ENCODE measurements around the gene OSBPL10. TPM values are rescaled to one million over a fixed set of nuclear protein-coding genes. Genes with fewer than 3 reads are reported as not detected.

OSBPL10 gene
- total RNA-seq, 2 experiments from 2014 or later: 6.1 to 6.4 TPM

DNA sequence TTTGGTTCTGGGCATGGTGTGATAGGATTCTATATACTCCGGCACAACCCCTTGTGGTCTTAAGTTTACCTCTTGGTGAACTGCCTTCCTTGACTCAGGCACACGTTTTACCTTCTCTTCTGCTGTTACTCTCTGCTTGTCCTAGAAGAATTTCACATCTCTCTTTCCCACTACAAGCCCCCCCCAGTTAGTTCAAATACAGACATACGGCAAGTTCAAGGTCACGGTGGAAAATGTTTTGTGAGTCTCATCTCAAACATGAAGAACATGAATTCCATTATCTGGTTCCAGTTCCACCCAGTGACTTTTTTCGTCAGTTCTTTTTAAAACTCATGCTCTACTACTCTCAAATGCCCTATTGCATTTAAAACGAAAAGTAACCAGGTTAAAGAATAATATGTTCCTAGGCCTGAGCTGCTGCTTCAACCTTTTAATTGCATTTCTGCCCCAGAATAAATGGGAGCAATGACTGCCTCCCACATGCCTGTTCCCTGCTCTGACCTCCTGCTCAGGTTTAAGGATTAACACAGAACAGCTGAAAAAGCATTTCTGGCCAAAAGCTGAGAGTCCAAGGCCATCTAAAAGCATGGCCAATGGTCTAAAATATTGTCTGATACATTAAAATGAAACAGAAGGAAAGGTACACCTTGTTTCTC lies 132.8 kb downstream of the OSBPL10 start:
- intact Hi-C loops (cut with micrococcal nuclease): no loop called here
- DNase-seq: no peak
- H3K36me3 Mint-ChIP-seq (ENCODE audit: low read depth): no peaks in the 10 kb centered on the region
- CTCF ChIA-PET: no interaction called here
- H3K9me3 Mint-ChIP-seq: no peaks in the 10 kb centered on the region
- H3K27me3 Mint-ChIP-seq (ENCODE audit: low read depth): peaks cover 8% of the 10 kb centered on the region
- no peak overlapping the region for H3K4me3 Mint-ChIP-seq
- H3K27ac Mint-ChIP-seq: no peak overlapping the region
- H3K4me1 Mint-ChIP-seq (ENCODE audit: low read depth): no peaks in the 10 kb centered on the region

DNA sequence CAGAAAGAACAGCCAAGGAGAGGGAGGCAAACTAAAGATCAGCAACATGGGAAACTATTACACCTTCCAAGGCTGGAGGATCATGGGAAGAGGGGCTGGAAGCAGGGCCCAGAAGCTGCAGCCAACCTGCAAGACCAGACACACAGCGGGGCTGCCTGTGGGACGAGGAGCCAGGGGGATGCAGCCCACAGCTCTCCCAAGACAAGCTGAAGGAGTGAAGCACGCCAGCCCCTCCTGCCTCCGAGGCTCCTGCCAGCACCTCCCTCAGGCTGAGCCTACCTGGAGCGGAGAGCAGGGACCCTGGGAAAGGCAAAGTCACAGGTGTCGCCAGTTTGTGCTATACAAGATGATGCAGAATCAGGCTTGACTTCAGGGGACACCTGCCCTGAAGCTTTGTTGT lies 133.3 kb downstream of the OSBPL10 start:
- Mint-ChIP-seq H3K27me3 (ENCODE audit: low read depth) (peaks cover 8% of the 10 kb centered on the region), H3K9me3 (no peaks in the 10 kb centered on the region), H3K36me3 (ENCODE audit: low read depth) (no peaks in the 10 kb centered on the region), H3K4me3 (no peak overlapping the region), H3K27ac (no peak overlapping the region), H3K4me1 (ENCODE audit: low read depth) (no peaks in the 10 kb centered on the region)
- intact Hi-C loops (cut with micrococcal nuclease): no loop called here
- CTCF ChIA-PET: interaction anchor here (0.7 kb wide), 1 partner anchor 788 kb away, joined by 4 read pairs; no protein-coding TSS in a partner anchor
- DNase-seq: no peak

DNA sequence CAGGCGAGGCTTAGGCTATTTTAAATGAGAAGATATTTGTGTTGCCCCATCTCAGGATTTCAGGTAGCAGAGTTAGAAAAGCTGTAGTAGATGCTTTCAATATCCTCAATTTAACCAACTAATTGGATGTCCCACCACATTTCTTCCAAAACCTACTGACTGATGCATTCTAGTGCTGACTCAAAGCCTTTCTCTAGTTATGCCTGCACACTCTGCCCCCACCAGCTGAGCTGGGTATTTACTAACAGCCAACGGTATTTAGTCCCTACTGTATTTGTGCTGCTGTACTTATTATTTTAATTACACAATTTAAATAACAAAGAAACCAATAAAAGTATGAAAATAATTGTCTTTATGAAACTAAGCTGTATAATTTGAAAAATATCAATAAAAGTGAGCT lies 139.5 kb downstream of the OSBPL10 start:
- no peak for DNase-seq
- H3K4me1 Mint-ChIP-seq (ENCODE audit: low read depth): no peaks in the 10 kb centered on the region
- H3K27ac Mint-ChIP-seq: no peak overlapping the region
- no peak overlapping the region for H3K4me3 Mint-ChIP-seq
- no peaks in the 10 kb centered on the region for H3K36me3 Mint-ChIP-seq (ENCODE audit: low read depth)
- H3K27me3 Mint-ChIP-seq (ENCODE audit: low read depth): peaks cover 2% of the 10 kb centered on the region
- no peaks in the 10 kb centered on the region for H3K9me3 Mint-ChIP-seq
- CTCF ChIA-PET: interaction anchor here (1.0 to 1.1 kb wide), 2 partner anchors 15 to 37 kb away, joined by 3 read pairs; no protein-coding TSS in a partner anchor
- intact Hi-C loops (cut with micrococcal nuclease): no loop called here

DNA sequence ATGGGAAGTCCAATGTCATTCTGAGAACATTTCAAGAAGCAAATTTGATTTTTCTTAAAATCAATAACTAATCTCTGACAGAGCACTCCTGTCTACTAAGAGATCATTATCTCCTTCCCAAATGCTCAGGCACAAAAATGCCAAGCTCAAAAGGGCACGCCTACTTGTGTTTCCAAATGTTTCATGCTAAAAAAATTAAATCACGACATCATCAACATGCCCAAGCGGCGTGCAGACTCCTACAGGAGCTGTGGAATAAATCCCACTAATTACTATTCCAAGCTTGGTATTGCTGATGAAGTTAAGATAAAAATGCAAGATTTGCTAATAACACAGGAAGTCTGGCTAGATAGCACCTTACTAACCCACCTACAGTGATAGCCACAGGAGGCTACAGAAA lies 140.8 kb downstream of the OSBPL10 start:
- DNase-seq: no peak
- H3K27me3 Mint-ChIP-seq (ENCODE audit: low read depth): no peaks in the 10 kb centered on the region
- intact Hi-C loops (cut with micrococcal nuclease): no loop called here
- no peaks in the 10 kb centered on the region for H3K4me1 Mint-ChIP-seq (ENCODE audit: low read depth)
- H3K27ac Mint-ChIP-seq: no peak overlapping the region
- CTCF ChIA-PET: interaction anchor here (0.8 kb wide), 1 partner anchor 48 kb away, joined by 3 read pairs; no protein-coding TSS in a partner anchor
- H3K36me3 Mint-ChIP-seq (ENCODE audit: low read depth): no peaks in the 10 kb centered on the region
- H3K9me3 Mint-ChIP-seq: no peaks in the 10 kb centered on the region
- H3K4me3 Mint-ChIP-seq: no peak overlapping the region

DNA sequence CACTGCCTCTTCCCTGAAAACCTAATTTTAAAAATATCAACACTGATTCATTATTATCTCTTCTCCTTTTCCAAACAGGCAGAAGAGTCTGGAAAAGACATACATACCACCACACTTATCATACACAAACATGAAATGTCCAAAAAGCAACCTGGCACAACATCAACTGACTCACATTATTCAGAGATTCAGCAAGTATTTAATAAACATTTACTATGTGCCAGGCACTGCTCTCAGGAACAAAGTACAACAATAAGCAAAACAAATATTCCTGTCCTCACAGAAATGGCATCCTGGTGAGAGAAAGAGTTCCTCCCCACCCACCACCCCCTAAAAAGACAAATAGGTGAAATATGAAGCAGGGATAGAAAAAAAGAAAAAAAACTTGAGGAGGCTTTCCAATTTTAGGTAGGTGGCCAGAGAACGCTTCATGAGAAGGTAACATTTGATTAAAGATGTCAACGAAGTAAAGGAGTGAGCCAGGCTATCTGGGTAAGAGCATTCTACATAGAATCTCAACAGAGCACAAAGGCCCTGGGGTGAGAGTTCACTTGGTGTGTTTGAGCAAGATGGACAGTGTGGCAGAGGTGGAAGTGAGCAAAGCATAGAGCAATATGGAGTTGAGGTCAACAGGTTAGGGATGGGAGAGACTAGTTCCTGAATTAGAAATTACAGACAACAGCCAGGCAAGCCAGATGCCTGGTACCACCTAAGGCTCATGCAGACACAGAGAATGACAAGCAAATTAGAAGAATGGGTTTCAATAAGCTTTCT lies 141.7 kb downstream of the OSBPL10 start:
- DNase-seq: no peak
- CTCF ChIA-PET: no interaction called here
- Mint-ChIP-seq H3K4me3 (no peak overlapping the region), H3K4me1 (ENCODE audit: low read depth) (no peaks in the 10 kb centered on the region), H3K36me3 (ENCODE audit: low read depth) (no peaks in the 10 kb centered on the region), H3K27ac (no peak overlapping the region), H3K9me3 (no peaks in the 10 kb centered on the region), H3K27me3 (ENCODE audit: low read depth) (no peaks in the 10 kb centered on the region)
- intact Hi-C loops (cut with micrococcal nuclease): no loop called here

DNA sequence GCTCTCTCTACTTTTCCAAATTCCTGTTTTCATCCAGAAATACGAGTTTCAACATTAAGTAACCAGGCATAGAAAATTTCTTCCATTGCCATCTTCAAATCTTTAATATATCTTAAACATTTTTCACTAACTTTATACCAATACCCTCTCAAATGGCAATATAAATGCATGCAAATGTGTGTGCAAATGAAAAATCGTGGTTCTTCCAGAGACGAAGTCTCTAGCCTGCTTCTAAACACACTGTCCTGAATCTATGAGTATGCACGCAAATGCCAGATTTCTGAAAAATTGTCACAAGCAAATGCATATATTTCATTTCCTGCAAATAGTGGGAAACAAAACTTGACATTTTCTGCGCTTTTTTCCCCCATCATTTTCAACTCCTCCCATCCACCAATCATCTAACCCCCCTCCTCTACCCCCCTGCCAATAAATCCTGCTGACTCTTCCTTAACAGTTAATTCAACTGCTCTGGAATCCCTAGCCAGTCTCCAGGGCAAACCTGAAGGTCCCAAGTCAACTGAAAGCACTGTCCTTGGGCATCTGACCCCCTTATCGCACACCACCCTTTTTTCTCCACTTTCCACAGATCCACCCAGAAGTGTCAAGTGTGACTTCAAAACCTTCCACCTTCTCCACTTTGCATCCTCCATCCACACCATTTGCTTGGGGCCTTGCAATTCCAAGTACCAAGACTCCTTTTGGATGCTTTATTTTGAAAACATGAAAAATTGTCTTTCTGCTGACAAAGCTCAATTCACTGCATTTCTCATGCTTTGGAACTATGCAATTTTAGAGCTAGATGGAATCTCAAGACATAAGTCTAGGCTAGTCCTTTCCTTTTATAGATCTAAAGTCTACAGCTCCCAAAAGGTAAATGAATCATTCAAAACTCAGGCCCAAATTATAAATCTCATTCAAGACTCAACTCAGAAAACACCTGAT lies 144.7 kb downstream of the OSBPL10 start:
- Mint-ChIP-seq H3K4me1 (ENCODE audit: low read depth) (no peaks in the 10 kb centered on the region), H3K36me3 (ENCODE audit: low read depth) (no peaks in the 10 kb centered on the region), H3K27me3 (ENCODE audit: low read depth) (no peaks in the 10 kb centered on the region), H3K4me3 (no peak overlapping the region), H3K27ac (no peak overlapping the region), H3K9me3 (no peaks in the 10 kb centered on the region)
- CTCF ChIA-PET: no interaction called here
- DNase-seq: no peak
- intact Hi-C loops (cut with micrococcal nuclease): no loop called here

DNA sequence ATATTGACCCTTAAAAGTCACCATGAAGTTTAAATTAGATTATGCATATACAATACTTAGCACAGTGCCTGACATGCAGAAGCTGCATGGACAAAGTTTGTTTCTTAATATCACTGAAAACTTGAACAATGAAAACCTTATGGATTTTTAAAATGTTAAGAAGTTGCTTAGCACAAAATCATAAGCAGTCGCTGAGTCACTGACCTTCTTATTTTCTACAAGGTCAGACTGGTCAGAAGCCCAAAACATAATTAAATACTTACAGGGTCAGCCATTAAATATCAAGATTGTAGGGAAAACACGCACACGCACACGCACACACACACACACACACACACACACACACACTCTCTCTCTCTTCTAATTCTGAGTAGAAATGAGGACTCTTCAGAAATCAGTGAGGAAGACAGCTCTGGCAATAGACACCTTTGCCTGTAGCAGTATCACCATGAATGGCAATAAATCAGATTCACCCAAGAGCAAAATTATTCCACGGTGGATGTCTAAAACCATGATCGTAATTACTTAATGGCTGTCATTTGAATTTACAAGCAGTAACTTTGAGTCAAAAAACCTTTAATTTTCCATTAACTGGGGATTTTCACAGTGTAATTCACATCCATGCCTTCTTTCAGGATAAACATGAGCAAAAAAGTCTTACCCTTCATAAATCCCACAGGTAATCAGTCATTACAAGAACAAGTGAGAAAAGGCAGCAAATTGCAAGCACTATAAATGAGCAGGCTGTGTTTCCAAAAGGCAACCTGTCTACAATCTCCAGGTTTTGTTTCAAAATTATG lies 147.5 kb downstream of the OSBPL10 start:
- Mint-ChIP-seq H3K36me3 (ENCODE audit: low read depth) (no peaks in the 10 kb centered on the region), H3K27ac (no peak overlapping the region), H3K4me3 (no peak overlapping the region), H3K27me3 (ENCODE audit: low read depth) (peaks cover 2% of the 10 kb centered on the region), H3K9me3 (no peaks in the 10 kb centered on the region), H3K4me1 (ENCODE audit: low read depth) (no peaks in the 10 kb centered on the region)
- DNase-seq: no peak
- CTCF ChIA-PET: no interaction called here
- intact Hi-C loops (cut with micrococcal nuclease): no loop called here

DNA sequence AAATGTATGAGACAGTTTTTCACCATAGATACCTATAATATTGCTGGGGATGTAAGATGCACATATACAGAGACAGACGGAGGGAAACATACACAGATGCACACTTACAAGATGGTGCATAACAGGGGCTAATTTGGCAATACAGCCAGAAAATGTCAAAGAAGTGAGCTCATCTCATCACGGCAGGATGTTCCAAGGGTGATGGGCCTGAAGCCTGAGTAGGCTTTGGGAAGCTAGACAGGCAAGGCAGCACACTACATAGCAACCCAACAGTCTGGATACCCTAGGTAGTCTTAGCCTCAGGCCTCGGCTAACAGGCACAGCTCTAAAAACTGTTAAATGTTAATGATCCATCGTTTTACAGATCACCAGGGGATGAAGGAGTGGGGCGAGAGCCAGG lies 148.5 kb downstream of the OSBPL10 start:
- H3K4me1 Mint-ChIP-seq (ENCODE audit: low read depth): no peaks in the 10 kb centered on the region
- no peaks in the 10 kb centered on the region for H3K9me3 Mint-ChIP-seq
- CTCF ChIA-PET: no interaction called here
- no peak for DNase-seq
- intact Hi-C loops (cut with micrococcal nuclease): no loop called here
- no peak overlapping the region for H3K4me3 Mint-ChIP-seq
- no peak overlapping the region for H3K27ac Mint-ChIP-seq
- H3K27me3 Mint-ChIP-seq (ENCODE audit: low read depth): peaks cover 2% of the 10 kb centered on the region
- H3K36me3 Mint-ChIP-seq (ENCODE audit: low read depth): no peaks in the 10 kb centered on the region

DNA sequence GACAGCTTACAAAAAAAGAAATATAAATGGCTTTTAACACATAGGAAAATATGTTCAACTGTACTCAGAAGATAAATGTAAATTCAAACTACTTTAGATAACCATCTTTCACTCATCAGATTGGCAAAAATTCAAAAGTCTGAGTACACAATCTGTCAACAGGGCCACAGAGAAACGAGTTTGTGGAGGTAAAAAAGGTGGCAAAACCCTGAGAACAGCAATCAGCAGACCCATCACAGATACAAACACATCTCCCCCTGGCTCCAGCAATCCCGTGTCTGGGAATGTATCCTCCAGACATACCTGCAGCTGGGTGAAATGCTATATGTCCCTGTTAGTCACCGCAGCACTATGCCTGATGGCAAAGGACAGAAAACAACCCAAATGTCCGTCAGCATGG lies 149.5 kb downstream of the OSBPL10 start:
- H3K4me1 Mint-ChIP-seq (ENCODE audit: low read depth): no peaks in the 10 kb centered on the region
- DNase-seq: no peak
- H3K27ac Mint-ChIP-seq: no peak overlapping the region
- intact Hi-C loops (cut with micrococcal nuclease): no loop called here
- H3K9me3 Mint-ChIP-seq: no peaks in the 10 kb centered on the region
- no peaks in the 10 kb centered on the region for H3K36me3 Mint-ChIP-seq (ENCODE audit: low read depth)
- CTCF ChIA-PET: no interaction called here
- no peak overlapping the region for H3K4me3 Mint-ChIP-seq
- H3K27me3 Mint-ChIP-seq (ENCODE audit: low read depth): peaks cover 2% of the 10 kb centered on the region

DNA sequence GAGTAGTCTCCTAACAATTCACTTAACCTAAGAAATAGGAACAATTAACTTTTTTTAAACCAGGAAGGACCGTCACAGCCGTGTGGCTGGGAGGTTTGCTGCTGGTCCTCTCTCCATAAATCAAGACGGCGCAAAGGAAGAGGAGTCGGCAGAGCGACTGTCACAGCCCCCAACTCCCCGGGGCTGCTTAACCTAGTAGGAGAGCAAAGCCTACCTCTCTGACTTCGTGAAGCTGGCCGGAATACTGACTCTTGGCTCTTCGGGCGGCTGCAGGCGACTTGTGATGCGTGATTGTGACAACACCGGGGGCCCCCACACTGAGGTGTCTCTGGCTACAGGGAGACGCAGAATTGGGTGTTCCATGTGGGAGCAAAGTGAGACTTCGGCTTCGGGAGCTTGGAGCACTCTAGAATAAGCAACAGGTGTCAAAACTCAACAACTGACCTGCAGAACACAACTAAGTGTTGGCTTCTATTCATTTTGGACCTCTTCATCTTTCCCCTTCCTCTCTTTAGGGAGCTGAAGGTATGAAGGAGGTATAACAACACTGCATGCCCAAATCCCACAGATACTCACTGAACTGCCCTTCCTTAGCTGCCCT lies 151.1 kb downstream of the OSBPL10 start:
- H3K36me3 Mint-ChIP-seq (ENCODE audit: low read depth): no peaks in the 10 kb centered on the region
- no peaks in the 10 kb centered on the region for H3K4me1 Mint-ChIP-seq (ENCODE audit: low read depth)
- no peaks in the 10 kb centered on the region for H3K9me3 Mint-ChIP-seq
- CTCF ChIA-PET: no interaction called here
- no peak overlapping the region for H3K4me3 Mint-ChIP-seq
- H3K27me3 Mint-ChIP-seq (ENCODE audit: low read depth): peaks cover 2% of the 10 kb centered on the region
- DNase-seq: no peak
- H3K27ac Mint-ChIP-seq: no peak overlapping the region
- intact Hi-C loops (cut with micrococcal nuclease): no loop called here

DNA sequence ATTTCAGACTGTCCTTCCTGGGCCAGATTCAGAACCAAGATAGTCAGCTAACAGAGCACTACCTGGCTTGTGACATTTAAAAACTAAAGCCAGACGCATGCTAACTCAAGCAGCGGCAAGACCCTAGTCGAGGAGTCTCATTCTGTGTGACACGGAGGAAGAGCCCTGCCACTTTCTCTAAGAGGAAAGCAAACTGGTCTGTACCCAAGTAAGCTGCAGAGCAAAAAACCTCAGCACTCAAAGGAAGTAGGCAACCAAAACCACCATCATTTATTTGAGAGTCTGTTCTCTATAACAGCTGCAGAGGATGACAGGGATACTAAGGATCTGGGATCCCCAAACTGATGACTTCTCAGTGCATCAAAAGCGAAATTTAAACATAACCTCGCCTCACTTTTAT lies 152.1 kb downstream of the OSBPL10 start:
- CTCF ChIA-PET: no interaction called here
- intact Hi-C loops (cut with micrococcal nuclease): no loop called here
- no peak for DNase-seq
- H3K4me1 Mint-ChIP-seq (ENCODE audit: low read depth): no peaks in the 10 kb centered on the region
- no peak overlapping the region for H3K27ac Mint-ChIP-seq
- no peak overlapping the region for H3K4me3 Mint-ChIP-seq
- peaks cover 5% of the 10 kb centered on the region for H3K27me3 Mint-ChIP-seq (ENCODE audit: low read depth)
- H3K9me3 Mint-ChIP-seq: no peaks in the 10 kb centered on the region
- H3K36me3 Mint-ChIP-seq (ENCODE audit: low read depth): no peaks in the 10 kb centered on the region

All from activated naive CD4-positive, alpha-beta T cell treated with anti-CD3 and anti-CD28 coated beads for 36 hours (primary cell).